ENCODE results near the gene POC1A. TPM values are rescaled to one million over a fixed set of nuclear protein-coding genes. Genes with fewer than 3 reads are reported as not detected.

POC1A gene
- total and polyA plus RNA-seq, 10 of the 15 experiments (the other 5 are each of a cell fraction or from before 2014, with no cell fraction given) = 8.5 to 49.8 (median 23.5) TPM

- Histone ChIP-seq H3K79me2 (ENCODE audit: control insufficient read depth, insufficient read depth, low read length) (no peaks in the 10 kb centered on the region), H3K9me3 (replicated peaks; ENCODE audit: control insufficient read depth, insufficient read depth, low read length) (no peaks in the 10 kb centered on the region), H4K20me1 (ENCODE audit: control insufficient read depth, insufficient read depth) (no peaks in the 10 kb centered on the region), H3K9ac (ENCODE audit: control insufficient read depth, insufficient read depth, low read length) (no peak overlapping the region), H3K4me2 (ENCODE audit: control insufficient read depth, insufficient read depth) (no peak overlapping the region), H2AFZ (ENCODE audit: control insufficient read depth, low read depth, low read length) (no peak overlapping the region), H3K27me3 (replicated peaks in 1 of 2; ENCODE audit: control insufficient read depth in 2 of 2, insufficient read depth in 2 of 2, low read length in 1 of 2) (no peaks in the 10 kb centered on the region), H3K27ac (ENCODE audit: control insufficient read depth, insufficient read depth) (no peak overlapping the region), H3K4me3 (no peak overlapping the region), H3K4me1 (ENCODE audit: control insufficient read depth, insufficient read depth, low read length) (peaks cover 7% of the 10 kb centered on the region; the same call in 1 of the 2 replicates), H3K36me3 (ENCODE audit: control insufficient read depth in 2 of 2, insufficient read depth in 2 of 2, low read length in 1 of 2) (no peaks in the 10 kb centered on the region)
- in situ Hi-C loops (cut with MboI) (no loop called here), intact Hi-C loops (cut with micrococcal nuclease; ENCODE audit: unreplicated experiment) (no loop called here)
- no peak for ATAC-seq
- ChIA-PET SMC1A (ENCODE audit: uncharacterized antibody, unreplicated experiment) (interaction anchor here (0.6 to 3.8 kb wide), 2 partner anchors 14 to 20 kb away, joined by 3 to 37 read pairs; no protein-coding TSS in a partner anchor), POLR2A (no interaction called here), RAD21 (ENCODE audit: unreplicated experiment) (interaction anchor here (1.0 to 4.5 kb wide), 3 partner anchors 14 to 38 kb away, joined by 3 to 48 read pairs (median 4); no protein-coding TSS in a partner anchor), CTCF (interaction anchor here (0.8 to 1.5 kb wide), 2 partner anchors 10 to 17 kb away, joined by 3 read pairs; partner anchors contain the start of gene DUSP7)
- WGBS (ENCODE audit: insufficient coverage, insufficient replicate concordance, low lambda C conversion rate, missing lambda C conversion rate) = 0% methylated on average over 4 of the region's 4 CpGs
- no peak for DNase-seq (ENCODE audit: low read depth, low spot score)
- no TSS peak for BruUV-seq (replicated peaks)
- FAIRE-seq = no peak
- no peak for TF ChIP-seq CUX1 (IDR thresholded peaks at IDR 0.05; ENCODE audit: insufficient replicate concordance, low read depth, low read length)
- no peak for TF ChIP-seq FOXM1 (IDR thresholded peaks at IDR 0.05; ENCODE audit: low read depth, low read length)
- TF ChIP-seq HDAC6 (IDR thresholded peaks at IDR 0.05; ENCODE audit: unreplicated experiment) = no peak
- TF ChIP-seq IRF4 (IDR thresholded peaks at IDR 0.05; ENCODE audit: low read depth, low read length) = no peak
- no peak for TF ChIP-seq E2F8 (IDR thresholded peaks at IDR 0.05; ENCODE audit: low read depth, partially characterized antibody)
- TF ChIP-seq MEF2A (IDR thresholded peaks at IDR 0.05; ENCODE audit: insufficient read depth, low read depth, low read length) = no peak
- TF ChIP-seq HDGF (IDR thresholded peaks at IDR 0.05) = no peak
- TF ChIP-seq USF2 (IDR thresholded peaks at IDR 0.05; ENCODE audit: borderline replicate concordance, low read depth, low read length) = no peak
- no peak for TF ChIP-seq FOS (IDR thresholded peaks at IDR 0.05; ENCODE audit: borderline replicate concordance, extremely low read depth, insufficient read length)
- no peak for TF ChIP-seq NFYA (IDR thresholded peaks at IDR 0.05; ENCODE audit: borderline replicate concordance, low read depth, low read length)
- no peak for TF ChIP-seq NR2C1 (IDR thresholded peaks at IDR 0.05)
- TF ChIP-seq EZH2 (IDR thresholded peaks at IDR 0.05; ENCODE audit: borderline replicate concordance, control insufficient read depth, low read depth, low read length) = no peak
- no peak for TF ChIP-seq TCF7 (IDR thresholded peaks at IDR 0.05; ENCODE audit: borderline replicate concordance)
- no peak for TF ChIP-seq EGR1 (IDR thresholded peaks at IDR 0.05; ENCODE audit: borderline replicate concordance in 1 of 2, low read depth in 2 of 2, low read length in 2 of 2)
- no peak for TF ChIP-seq CBX5 (IDR thresholded peaks at IDR 0.05; ENCODE audit: low read depth)
- no peak for TF ChIP-seq ZNF207 (IDR thresholded peaks at IDR 0.05; ENCODE audit: borderline replicate concordance)
These were observed 114.8 kb downstream of the POC1A start for GRCh38 chr3:52039426-52039825.

All from GM12878 (cell line).